Gastrocnemius medialis (tissue), 4 donors: ENCODE measurements around the gene GJB3. TPM values are rescaled to one million over a fixed set of nuclear protein-coding genes. Genes with fewer than 3 reads are reported as not detected.

Experiments
- ATAC-seq, 2 donors: fragments of 150-250 bp; one replicate each; pipeline ENCODE4 v1.9.1; 2016
- DNase-seq, 2 donors: peaks; one replicate each; pipeline ENCODE4 v3.0.0-alpha.2; 2019
- H3K27ac ChIP-seq, 4 donors: fragments of 200-600 bp; sonication (generic); 1 replicate in 1 of 4; 2 replicates in 3 of 4; pipeline ENCODE4 v1.5.1; 2016 to 2018; ENCODE audit warnings: mild to moderate bottlenecking in 2 of 4, moderate library complexity in 1 of 4
- H3K27me3 ChIP-seq, 3 donors: fragments of 200-600 bp; sonication (generic) in 2 of 3; 1 replicate in 1 of 3; 2 replicates in 2 of 3; pipeline versions ENCODE4 v1.5.1 to v1.6.0; 2016 to 2019; ENCODE audit warnings: mild to moderate bottlenecking in 1 of 3, moderate library complexity in 1 of 3
- H3K36me3 ChIP-seq, 2 donors: fragments of 200-600 bp; sonication (generic) in 1 of 2; one replicate each; pipeline ENCODE4 v1.5.1; 2017 to 2018
- H3K4me1 ChIP-seq, 2 donors: fragments of 200-600 bp; sonication (generic) in 1 of 2; one replicate each; pipeline ENCODE4 v1.5.1; 2016 to 2017; ENCODE audit warnings: mild to moderate bottlenecking in 2 of 2
- H3K4me3 ChIP-seq, 4 donors: fragments of 200-600 bp; sonication (generic) in 3 of 4; 1 replicate in 1 of 4; 2 replicates in 3 of 4; pipeline ENCODE4 v1.5.1; 2016 to 2019; ENCODE audit warnings: mild to moderate bottlenecking in 2 of 4
- H3K9me3 ChIP-seq, 3 donors: fragments of 200-600 bp; sonication (generic) in 2 of 3; 1 replicate in 1 of 3; 2 replicates in 2 of 3; pipeline ENCODE4 v1.5.1; 2016 to 2019
- POLR2A ChIP-seq, 2 donors: fragments of 450-650 bp; IDR thresholded peaks; one replicate each; pipeline ENCODE4 v1.6.1; 2017; ENCODE audit warnings: antibody characterized with exemption in 2 of 2, mild to moderate bottlenecking in 2 of 2, moderate library complexity in 2 of 2
- in situ Hi-C, 4 donors: fragments of 200-750 bp; cut with MboI; loops; one replicate each; pipeline versions ENCODE4 v1.15.0 to v1.8.0; 2017; ENCODE audit warnings: low sequenced_read_pairs in 4 of 4
- intact Hi-C: fragments of 100-400 bp; cut with DNase I; formaldehyde crosslinking; loops from one replicate; pipeline ENCODE4 v1.15.1; 2023; ENCODE audit warnings: low total_unique reads
- total RNA-seq, 4 donors: library from RNA; depleted of rRNA; stranded (reverse); fragments of >200 nt; gene quantifications; one replicate each; pipeline versions ENCODE4 v1.1.0 to v1.2.3, GENCODE V29; 2016
- TF ChIP-seq, protein P1 (sequence below), 5 experiments: fragments of 450-650 bp in 3 of 5; fragments of 200-600 bp in 2 of 5; sonication (generic) in 2 of 5; IDR thresholded peaks in 4 of 5; conservative IDR thresholded peaks in 1 of 5; 1 replicate in 4 of 5; 2 replicates in 1 of 5; pipeline ENCODE4 v1.5.1; 2016 to 2019; ENCODE audit warnings: antibody characterized with exemption in 5 of 5, mild to moderate bottlenecking in 3 of 5, moderate library complexity in 3 of 5

The GJB3 gene
- total RNA-seq, 4 donors from 2014 or later, result not detected

DNA sequence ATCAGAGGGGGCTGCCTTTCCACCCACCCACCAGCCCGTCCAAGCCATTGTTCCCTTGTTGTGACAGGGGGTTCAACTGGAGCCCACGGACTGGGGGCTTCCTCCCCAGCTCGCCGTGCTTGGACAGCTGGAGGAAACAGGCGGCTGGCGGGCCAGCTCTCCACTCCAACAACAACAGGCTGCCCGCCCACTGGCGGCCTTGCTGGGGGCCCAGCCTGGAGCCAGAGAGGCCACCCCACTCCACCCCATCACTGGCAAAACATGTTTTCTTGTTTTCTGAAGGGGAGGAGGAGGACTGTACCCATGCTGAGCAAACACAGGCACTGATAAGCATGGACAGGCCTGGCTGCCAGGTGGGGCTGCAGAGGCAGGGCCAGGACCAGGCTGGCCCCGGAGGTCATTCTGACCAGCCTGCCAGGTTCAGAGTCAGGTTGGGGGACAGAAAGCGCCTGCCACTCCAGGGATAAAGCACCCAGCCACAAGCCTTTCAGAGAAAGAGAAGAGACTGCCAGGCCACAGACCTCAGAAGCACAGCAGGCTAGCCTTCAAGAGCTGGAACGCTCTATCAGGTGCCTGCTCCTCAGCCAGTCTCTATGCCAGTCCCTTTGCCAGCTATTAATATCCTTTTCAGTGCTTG, 44.6 kb downstream of the GJB3 start:
- Histone ChIP-seq H3K36me3 (no peaks in the 10 kb centered on the region), H3K4me3 (no peak overlapping the region), H3K9me3 (no peaks in the 10 kb centered on the region), H3K27me3 (no peaks in the 10 kb centered on the region), H3K4me1 (peaks cover 4 to 6% of the 10 kb centered on the region in 2 donors), H3K27ac (no peak overlapping the region)
- DNase-seq, result no peak
- no peak for ATAC-seq
- in situ Hi-C loops, result no loop called here
- intact Hi-C loops, result no loop called here
- TF ChIP-seq, protein P1, sequence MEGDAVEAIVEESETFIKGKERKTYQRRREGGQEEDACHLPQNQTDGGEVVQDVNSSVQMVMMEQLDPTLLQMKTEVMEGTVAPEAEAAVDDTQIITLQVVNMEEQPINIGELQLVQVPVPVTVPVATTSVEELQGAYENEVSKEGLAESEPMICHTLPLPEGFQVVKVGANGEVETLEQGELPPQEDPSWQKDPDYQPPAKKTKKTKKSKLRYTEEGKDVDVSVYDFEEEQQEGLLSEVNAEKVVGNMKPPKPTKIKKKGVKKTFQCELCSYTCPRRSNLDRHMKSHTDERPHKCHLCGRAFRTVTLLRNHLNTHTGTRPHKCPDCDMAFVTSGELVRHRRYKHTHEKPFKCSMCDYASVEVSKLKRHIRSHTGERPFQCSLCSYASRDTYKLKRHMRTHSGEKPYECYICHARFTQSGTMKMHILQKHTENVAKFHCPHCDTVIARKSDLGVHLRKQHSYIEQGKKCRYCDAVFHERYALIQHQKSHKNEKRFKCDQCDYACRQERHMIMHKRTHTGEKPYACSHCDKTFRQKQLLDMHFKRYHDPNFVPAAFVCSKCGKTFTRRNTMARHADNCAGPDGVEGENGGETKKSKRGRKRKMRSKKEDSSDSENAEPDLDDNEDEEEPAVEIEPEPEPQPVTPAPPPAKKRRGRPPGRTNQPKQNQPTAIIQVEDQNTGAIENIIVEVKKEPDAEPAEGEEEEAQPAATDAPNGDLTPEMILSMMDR (IDR thresholded peaks at IDR 0.05 in 4 of 5, conservative IDR thresholded peaks at IDR 0.05 in 1 of 5), result no peak
- no peak for TF ChIP-seq POLR2A (IDR thresholded peaks at IDR 0.05)

- no peaks in the 10 kb centered on the region for H3K9me3 ChIP-seq
- H3K27me3 ChIP-seq, result no peaks in the 10 kb centered on the region
- ATAC-seq (no peak), DNase-seq (no peak)
- in situ Hi-C loops, result no loop called here
- H3K27ac ChIP-seq, result peak overlapping the region in 1 of 4 donors; percentile 4
- no peak overlapping the region for H3K4me3 ChIP-seq
- peaks cover 2 to 4% of the 10 kb centered on the region in 2 donors for H3K4me1 ChIP-seq
- TF ChIP-seq POLR2A (IDR thresholded peaks at IDR 0.05), result no peak
- TF ChIP-seq, protein P1 (IDR thresholded peaks at IDR 0.05 in 4 of 5, conservative IDR thresholded peaks at IDR 0.05 in 1 of 5), result no peak
- intact Hi-C loops, result no loop called here
- no peaks in the 10 kb centered on the region for H3K36me3 ChIP-seq
Measured at GRCh38 chr1:34827341-34827941, 46.4 kb downstream of the GJB3 start.

DNA sequence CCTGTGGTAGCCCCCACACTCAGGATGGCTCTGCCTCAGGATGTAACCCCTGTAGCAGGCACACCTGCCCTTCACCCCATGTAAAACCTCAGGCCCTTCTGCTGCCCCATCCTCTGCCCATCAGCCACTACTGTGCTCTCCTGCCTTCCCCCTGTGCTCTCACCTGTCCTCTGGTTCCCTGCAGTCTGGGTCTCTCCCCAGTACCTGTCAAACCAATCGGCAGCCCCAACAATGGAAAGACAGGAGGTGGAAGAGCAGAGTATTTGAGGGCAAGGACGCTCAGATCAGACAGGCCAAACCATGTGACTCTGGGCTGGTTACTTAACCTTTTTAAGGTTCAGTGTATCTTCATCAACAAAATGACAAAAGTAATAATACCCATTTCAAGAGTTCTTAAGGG, 47.6 kb downstream of the GJB3 start:
- intact Hi-C loops, result no loop called here
- Histone ChIP-seq H3K36me3 (no peaks in the 10 kb centered on the region), H3K27ac (peak overlapping the region in 1 of 4 donors; percentile 50), H3K9me3 (no peaks in the 10 kb centered on the region), H3K27me3 (no peaks in the 10 kb centered on the region), H3K4me1 (peaks cover 0 to 4% of the 10 kb centered on the region in 2 donors), H3K4me3 (no peak overlapping the region)
- DNase-seq (no peak), ATAC-seq (no peak)
- in situ Hi-C loops, result no loop called here
- no peak for TF ChIP-seq POLR2A (IDR thresholded peaks at IDR 0.05)
- TF ChIP-seq, protein P1 (IDR thresholded peaks at IDR 0.05 in 4 of 5, conservative IDR thresholded peaks at IDR 0.05 in 1 of 5), result no peak

GRCh38 chr1:34829250-34829649, 48.2 kb downstream of the GJB3 start:
- peak overlapping the region in 2 of 4 donors; percentile 19 to 50 for H3K27ac ChIP-seq
- no peaks in the 10 kb centered on the region for H3K9me3 ChIP-seq
- H3K27me3 ChIP-seq, result no peaks in the 10 kb centered on the region
- no peak overlapping the region for H3K4me3 ChIP-seq
- ATAC-seq, result no peak
- no peaks in the 10 kb centered on the region for H3K36me3 ChIP-seq
- in situ Hi-C loops (no loop called here), intact Hi-C loops (no loop called here)
- no peak for DNase-seq
- peaks cover 0 to 4% of the 10 kb centered on the region in 2 donors for H3K4me1 ChIP-seq
- TF ChIP-seq POLR2A (IDR thresholded peaks at IDR 0.05), result no peak
- TF ChIP-seq, protein P1 (IDR thresholded peaks at IDR 0.05 in 4 of 5, conservative IDR thresholded peaks at IDR 0.05 in 1 of 5), result no peak
